Measurements from ENCODE around the gene MKLN1. TPM values are rescaled to one million over a fixed set of nuclear protein-coding genes. Genes with fewer than 3 reads are reported as not detected.

Gene MKLN1
- total RNA-seq, 3 donors from 2014 or later (not counting 1 experiment from before 2014, with no cell fraction given), result 59.1 to 79.6 (median 65.0) TPM

- Mint-ChIP-seq H3K9me3 (no peaks in the 10 kb centered on the region), H3K36me3 (peaks cover 6% of the 10 kb centered on the region), H3K27me3 (ENCODE audit: low read depth in 2 of 2) (no peaks in the 10 kb centered on the region), H3K27ac (peak overlapping the region in 1 of 2 donors; percentile 53), H3K4me3 (no peak overlapping the region), H3K4me1 (peaks cover 10 to 30% of the 10 kb centered on the region in 2 donors)
- DNase-seq, result no peak
- Histone ChIP-seq H3K36me3 (ENCODE audit: control insufficient read depth, insufficient read depth, low read length) (peaks cover 16% of the 10 kb centered on the region), H3K4me3 (ENCODE audit: low read length) (no peak overlapping the region), H3K4me1 (ENCODE audit: control insufficient read depth, insufficient read depth, low read length) (no peaks in the 10 kb centered on the region), H3K27me3 (ENCODE audit: control insufficient read depth, insufficient read depth, low read length) (no peaks in the 10 kb centered on the region), H3K9me3 (ENCODE audit: control insufficient read depth, insufficient read depth, low read length) (no peaks in the 10 kb centered on the region), H3K27ac (ENCODE audit: low read length) (no peak overlapping the region)
- intact Hi-C loops (cut with micrococcal nuclease), result no loop called here
- 100% methylated on average over 1 of the region's 1 CpG for WGBS (ENCODE audit: insufficient coverage)
- ATAC-seq, result no peak
- TF ChIP-seq, protein P1, sequence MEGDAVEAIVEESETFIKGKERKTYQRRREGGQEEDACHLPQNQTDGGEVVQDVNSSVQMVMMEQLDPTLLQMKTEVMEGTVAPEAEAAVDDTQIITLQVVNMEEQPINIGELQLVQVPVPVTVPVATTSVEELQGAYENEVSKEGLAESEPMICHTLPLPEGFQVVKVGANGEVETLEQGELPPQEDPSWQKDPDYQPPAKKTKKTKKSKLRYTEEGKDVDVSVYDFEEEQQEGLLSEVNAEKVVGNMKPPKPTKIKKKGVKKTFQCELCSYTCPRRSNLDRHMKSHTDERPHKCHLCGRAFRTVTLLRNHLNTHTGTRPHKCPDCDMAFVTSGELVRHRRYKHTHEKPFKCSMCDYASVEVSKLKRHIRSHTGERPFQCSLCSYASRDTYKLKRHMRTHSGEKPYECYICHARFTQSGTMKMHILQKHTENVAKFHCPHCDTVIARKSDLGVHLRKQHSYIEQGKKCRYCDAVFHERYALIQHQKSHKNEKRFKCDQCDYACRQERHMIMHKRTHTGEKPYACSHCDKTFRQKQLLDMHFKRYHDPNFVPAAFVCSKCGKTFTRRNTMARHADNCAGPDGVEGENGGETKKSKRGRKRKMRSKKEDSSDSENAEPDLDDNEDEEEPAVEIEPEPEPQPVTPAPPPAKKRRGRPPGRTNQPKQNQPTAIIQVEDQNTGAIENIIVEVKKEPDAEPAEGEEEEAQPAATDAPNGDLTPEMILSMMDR (IDR thresholded peaks at IDR 0.05), result no peak
Observed at GRCh38 chr7:131400681-131401176, 73.1 kb downstream of the MKLN1 start.

DNA sequence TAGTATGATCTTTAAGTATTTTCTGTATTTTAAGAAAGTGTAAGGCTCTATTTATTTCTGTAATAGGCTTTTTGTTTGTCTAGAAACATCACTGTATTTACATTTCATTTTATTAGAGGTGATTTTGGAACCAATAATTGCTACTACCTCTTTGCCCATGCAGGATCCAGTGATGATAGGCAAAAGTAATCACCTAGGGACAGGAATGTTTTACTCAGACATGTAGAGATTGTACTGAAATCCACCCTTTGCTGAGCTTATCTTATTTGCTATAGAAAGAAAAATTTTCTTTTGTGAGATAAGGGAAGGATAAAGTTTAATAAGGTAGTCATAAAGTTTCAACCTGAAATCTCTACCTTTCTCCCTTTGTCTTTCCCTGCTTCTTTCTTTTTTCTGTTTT is 73.5 kb downstream of the MKLN1 start:
- peaks cover 10 to 31% of the 10 kb centered on the region in 2 donors for H3K4me1 Mint-ChIP-seq
- H3K27me3 ChIP-seq (ENCODE audit: control insufficient read depth, insufficient read depth, low read length), result no peaks in the 10 kb centered on the region
- H3K36me3 ChIP-seq (ENCODE audit: control insufficient read depth, insufficient read depth, low read length), result peaks cover 16% of the 10 kb centered on the region
- H3K9me3 Mint-ChIP-seq, result no peaks in the 10 kb centered on the region
- DNase-seq, result no peak
- TF ChIP-seq, protein P1 (IDR thresholded peaks at IDR 0.05), result no peak
- intact Hi-C loops (cut with micrococcal nuclease), result no loop called here
- H3K27ac ChIP-seq (ENCODE audit: low read length), result no peak overlapping the region
- H3K9me3 ChIP-seq (ENCODE audit: control insufficient read depth, insufficient read depth, low read length), result no peaks in the 10 kb centered on the region
- H3K27me3 Mint-ChIP-seq (ENCODE audit: low read depth in 2 of 2), result no peaks in the 10 kb centered on the region
- H3K4me3 ChIP-seq (ENCODE audit: low read length), result no peak overlapping the region
- H3K4me1 ChIP-seq (ENCODE audit: control insufficient read depth, insufficient read depth, low read length), result no peaks in the 10 kb centered on the region
- no peak overlapping the region for H3K4me3 Mint-ChIP-seq
- peak overlapping the region in 1 of 2 donors; percentile 53 for H3K27ac Mint-ChIP-seq
- peaks cover 6% of the 10 kb centered on the region for H3K36me3 Mint-ChIP-seq
- ATAC-seq, result no peak

DNA sequence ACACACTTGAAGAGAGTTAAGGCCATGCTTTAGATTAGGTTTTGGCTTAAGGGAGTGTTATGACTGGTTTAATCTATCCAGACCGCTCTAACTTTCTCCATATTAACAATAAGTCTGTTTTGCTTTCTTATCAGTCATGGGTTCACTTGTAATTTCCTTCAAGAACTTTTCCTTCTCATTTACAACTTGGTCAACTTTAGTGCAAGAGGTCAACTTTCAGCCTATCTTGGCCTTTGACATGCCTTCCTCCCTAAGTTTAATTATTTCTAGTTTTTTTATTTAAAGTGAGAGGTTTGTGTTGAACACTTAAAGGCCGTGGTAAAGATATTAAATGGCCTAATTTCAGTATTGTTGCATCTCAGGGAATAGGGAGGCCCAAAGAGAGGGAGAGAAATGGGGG is 75.6 kb downstream of the MKLN1 start:
- ATAC-seq, result no peak
- no peak overlapping the region for H3K4me3 Mint-ChIP-seq
- no peaks in the 10 kb centered on the region for H3K27me3 Mint-ChIP-seq (ENCODE audit: low read depth in 2 of 2)

More for the DNA sequence above, 75.6 kb downstream of the MKLN1 start:
- no peak overlapping the region for H3K4me3 ChIP-seq (ENCODE audit: low read length)
- TF ChIP-seq, protein P1 (IDR thresholded peaks at IDR 0.05), result no peak
- no peaks in the 10 kb centered on the region for H3K27me3 ChIP-seq (ENCODE audit: control insufficient read depth, insufficient read depth, low read length)
- intact Hi-C loops (cut with micrococcal nuclease), result no loop called here
- H3K9me3 ChIP-seq (ENCODE audit: control insufficient read depth, insufficient read depth, low read length), result no peaks in the 10 kb centered on the region
- no peak for DNase-seq
- no peaks in the 10 kb centered on the region for H3K4me1 ChIP-seq (ENCODE audit: control insufficient read depth, insufficient read depth, low read length)
- H3K9me3 Mint-ChIP-seq, result no peaks in the 10 kb centered on the region
- peaks cover 6% of the 10 kb centered on the region for H3K36me3 Mint-ChIP-seq
- peaks cover 12% of the 10 kb centered on the region for H3K36me3 ChIP-seq (ENCODE audit: control insufficient read depth, insufficient read depth, low read length)
- H3K27ac ChIP-seq (ENCODE audit: low read length), result no peak overlapping the region
- peaks cover 19 to 34% of the 10 kb centered on the region in 2 donors for H3K4me1 Mint-ChIP-seq
- 100% methylated on average over 2 of the region's 2 CpGs for WGBS (ENCODE audit: insufficient coverage)
- H3K27ac Mint-ChIP-seq, result no peak overlapping the region
